A549 treated with Mapracorat at 1 μM for 4 hours (cell line): ENCODE results near the gene BCL3. TPM values are rescaled to one million over a fixed set of nuclear protein-coding genes. Genes with fewer than 3 reads are reported as not detected.

Experiments used
- total RNA-seq: library from RNA; stranded (reverse); fragments of 200-300 nt; extraction: Qiagen RNA extraction; gene quantifications from 5 replicates; pipeline ENCODE4 v1.2.3, GENCODE V29; 2022

Gene BCL3
- total RNA-seq: 36.2 to 64.0 TPM (median 57.4 TPM) in 5 replicates

GRCh38 chr19:44748426-44749254 is at the start of gene BCL3:
TSS of gene BCL3 (plus strand) at chr19:44748708. CDS start at chr19:44748791, 83 bp downstream.

GRCh38 chr19:44777715-44778347 is 29.3 kb downstream of the BCL3 start, which contains the start of gene CBLC:
TSS of gene CBLC (plus strand) at chr19:44777890. CDS start at chr19:44777932, 42 bp downstream.

GRCh38 chr19:44808463-44809371 is 60.2 kb downstream of the BCL3 start, which contains the start of gene BCAM:
TSS of gene BCAM (plus strand) at chr19:44809103. CDS start at chr19:44809125, 22 bp downstream.

Other genes starting within 250 kb of the BCL3 start
- 7.5 to 8.9 TPM (median 8.5 TPM) in 5 replicates for gene ZNF180, start 248.2 kb upstream of the BCL3 start, total RNA-seq
- not detected in 5 replicates for gene CEACAM20, start 219.0 kb upstream of the BCL3 start, total RNA-seq
- gene IGSF23, start 135.1 kb upstream of the BCL3 start, total RNA-seq: 0.19 to 0.66 TPM (median 0.43 TPM) in 5 replicates
- gene PVR, start 104.8 kb upstream of the BCL3 start, total RNA-seq: 104 to 117 TPM (median 109 TPM) in 5 replicates
- gene CEACAM19, start 77.2 kb upstream of the BCL3 start, total RNA-seq: 7.1 to 12.3 TPM (median 9.3 TPM) in 5 replicates
- gene CEACAM16, start 49.6 kb upstream of the BCL3 start, total RNA-seq: 0.17 to 0.18 TPM in 2 of 5 replicates, not detected in the others
- not detected in 5 replicates for gene CBLC, start 29.2 kb downstream of the BCL3 start, total RNA-seq
- 63.9 to 86.4 TPM (median 82.4 TPM) in 5 replicates for gene BCAM, start 60.4 kb downstream of the BCL3 start, total RNA-seq
- 69.8 to 82.6 TPM (median 77.9 TPM) in 5 replicates for gene NECTIN2, start 97.6 kb downstream of the BCL3 start, total RNA-seq
- 188 to 263 TPM (median 237 TPM) in 5 replicates for gene TOMM40, start 142.5 kb downstream of the BCL3 start, total RNA-seq
- 10.9 to 22.2 TPM (median 15.7 TPM) in 5 replicates for gene APOE, start 157.1 kb downstream of the BCL3 start, total RNA-seq
- 98.6 to 128 TPM (median 113 TPM) in 5 replicates for gene APOC1, start 165.9 kb downstream of the BCL3 start, total RNA-seq
- not detected in 5 replicates for gene APOC4, start 193.5 kb downstream of the BCL3 start, total RNA-seq
- gene APOC2, start 197.3 kb downstream of the BCL3 start, total RNA-seq: not detected in 5 replicates
- 136 to 197 TPM (median 165 TPM) in 5 replicates for gene CLPTM1, start 206.7 kb downstream of the BCL3 start, total RNA-seq